Keratinocyte (primary cell): ENCODE results near the gene NME7. TPM values are rescaled to one million over a fixed set of nuclear protein-coding genes. Genes with fewer than 3 reads are reported as not detected.
"Not testable (repeated sequence)": the region's sequence is repeated elsewhere in the genome, so short reads cannot be mapped to it uniquely, and the experiment has no call there.

Experiments used
- DNase-seq: peaks from one replicate; pipeline ENCODE4 v3.0.0-alpha.2; 2011; ENCODE audit warnings: low read depth, missing footprints, low spot score
- FAIRE-seq: peaks from 2 replicates; lab custom pipeline; 2011; peaks lifted over from hg19 to GRCh38; lab: Jason Lieb, UNC
- H2AFZ ChIP-seq: 2 replicates; pipeline ENCODE4 v1.6.0; 2012; ENCODE audit warnings: low read length, control low read depth, inconsistent platforms; ENCODE audit not compliant: control insufficient read depth
- H3K27ac ChIP-seq: 2 replicates; pipeline ENCODE4 v1.5.1; 2011; ENCODE audit warnings: low read length; ENCODE audit not compliant: control insufficient read depth, insufficient read depth
- H3K27me3 ChIP-seq: 3 replicates; pipeline ENCODE4 v1.6.0; 2011; ENCODE audit warnings: low read length; ENCODE audit not compliant: control insufficient read depth, insufficient read depth; ENCODE audit errors: extremely low read depth
- H3K36me3 ChIP-seq, 2 experiments: 2 replicates in 1 of 2; 3 replicates in 1 of 2; pipeline ENCODE4 v1.5.1; 2011; ENCODE audit warnings: low read length in 2 of 2, mild to moderate bottlenecking in 1 of 2; ENCODE audit not compliant: control insufficient read depth in 2 of 2, insufficient read depth in 2 of 2; ENCODE audit errors: extremely low read depth in 1 of 2
- H3K4me1 ChIP-seq: 3 replicates; pipeline ENCODE4 v1.5.1; 2011; ENCODE audit warnings: low read length; ENCODE audit not compliant: control insufficient read depth, insufficient read depth; ENCODE audit errors: extremely low read depth
- H3K4me2 ChIP-seq: 3 replicates; pipeline ENCODE4 v1.6.0; 2011; ENCODE audit warnings: low read depth, low read length; ENCODE audit not compliant: control insufficient read depth, insufficient read depth; ENCODE audit errors: extremely low read depth
- H3K4me3 ChIP-seq, 3 experiments: fragments of 200-600 bp in 1 of 3; sonication (generic) in 1 of 3; 2 replicates in 2 of 3; 3 replicates in 1 of 3; pipeline ENCODE4 v1.5.1; 2011 to 2016; ENCODE audit warnings: low read length in 3 of 3, mild to moderate bottlenecking in 3 of 3, control low read depth in 2 of 3, inconsistent platforms in 1 of 3, low read depth in 1 of 3, mixed read lengths in 1 of 3, mixed run types in 1 of 3, moderate library complexity in 1 of 3; ENCODE audit not compliant: control insufficient read depth in 2 of 3, insufficient read depth in 2 of 3; ENCODE audit errors: extremely low read depth in 1 of 3
- H3K79me2 ChIP-seq: 2 replicates; pipeline ENCODE4 v1.6.0; 2012; ENCODE audit warnings: low read length; ENCODE audit not compliant: control insufficient read depth, insufficient read depth
- H3K9ac ChIP-seq: 3 replicates; pipeline ENCODE4 v1.6.0; 2011; ENCODE audit warnings: low read length; ENCODE audit not compliant: control insufficient read depth, insufficient read depth; ENCODE audit errors: extremely low read depth
- H3K9me1 ChIP-seq: 3 replicates; pipeline ENCODE4 v1.6.0; 2011; ENCODE audit warnings: low read length; ENCODE audit not compliant: control insufficient read depth, insufficient read depth; ENCODE audit errors: extremely low read depth
- H3K9me3 ChIP-seq: 2 replicates; pipeline ENCODE4 v1.5.1; 2012; ENCODE audit warnings: low read depth, low read length; ENCODE audit not compliant: control insufficient read depth
- H4K20me1 ChIP-seq: 3 replicates; pipeline ENCODE4 v1.6.0; 2011; ENCODE audit warnings: low read length; ENCODE audit not compliant: control insufficient read depth, insufficient read depth; ENCODE audit errors: extremely low read depth
- EZH2 ChIP-seq: IDR thresholded peaks from one replicate; pipeline ENCODE4 v1.6.1; 2012; ENCODE audit warnings: inconsistent platforms, mild to moderate bottlenecking, low read length, moderate library complexity
- dilution Hi-C: fragments of 300-500 bp; cut with MboI; formaldehyde crosslinking; loops from one replicate; pipeline ENCODE4 v1.7.0; 2020; ENCODE audit warnings: low sequenced_read_pairs; ENCODE audit not compliant: extremely low pct_ligation_motif_present
- polyA plus RNA-seq, 5 experiments: library from polyadenylated mRNA; depleted of rRNA in 3 of 5; stranded (reverse) in 3 of 5; stranded (forward) in 1 of 5; unstranded in 1 of 5; fragments of >200 nt; gene quantifications; 1 replicate in 1 of 5; 2 replicates in 3 of 5; 3 replicates in 1 of 5; pipeline versions ENCODE4 v1.2.1 to v1.2.3, GENCODE V29; 2011 to 2012; ENCODE audit warnings: missing spikeins in 2 of 5, low read depth in 1 of 5, low replicate concordance in 1 of 5
- TF ChIP-seq, protein P1 (sequence below), 3 experiments: IDR thresholded peaks in 1 of 3; conservative IDR thresholded peaks in 1 of 3; optimal IDR thresholded peaks in 1 of 3; 2 replicates in 2 of 3; 3 replicates in 1 of 3; pipeline versions ENCODE3 to v1.5.1; 2011; ENCODE audit warnings: low read length in 3 of 3, mild to moderate bottlenecking in 3 of 3, moderate library complexity in 2 of 3, control low read depth in 1 of 3, inconsistent platforms in 1 of 3; ENCODE audit not compliant: insufficient read depth in 2 of 3; ENCODE audit errors: extremely low read depth in 1 of 3

NME7 gene
- polyA plus RNA-seq, 1 donor (not counting 4 experiments of a cell fraction or from before 2014, with no cell fraction given): 52.9 TPM

- Histone ChIP-seq H3K79me2 (no peaks in the 10 kb centered on the region), H3K4me2 (no peak overlapping the region), H3K4me1 (no peaks in the 10 kb centered on the region), H2AFZ (no peak overlapping the region), H3K27ac (no peak overlapping the region), H3K36me3 (no peaks in the 10 kb centered on the region), H3K4me3 (no peak overlapping the region), H3K9me1 (no peaks in the 10 kb centered on the region), H4K20me1 (no peaks in the 10 kb centered on the region), H3K27me3 (no peaks in the 10 kb centered on the region), H3K9me3 (no peaks in the 10 kb centered on the region), H3K9ac (no peak overlapping the region)
- DNase-seq (no peak), FAIRE-seq (no peak)
- TF ChIP-seq, protein P1, sequence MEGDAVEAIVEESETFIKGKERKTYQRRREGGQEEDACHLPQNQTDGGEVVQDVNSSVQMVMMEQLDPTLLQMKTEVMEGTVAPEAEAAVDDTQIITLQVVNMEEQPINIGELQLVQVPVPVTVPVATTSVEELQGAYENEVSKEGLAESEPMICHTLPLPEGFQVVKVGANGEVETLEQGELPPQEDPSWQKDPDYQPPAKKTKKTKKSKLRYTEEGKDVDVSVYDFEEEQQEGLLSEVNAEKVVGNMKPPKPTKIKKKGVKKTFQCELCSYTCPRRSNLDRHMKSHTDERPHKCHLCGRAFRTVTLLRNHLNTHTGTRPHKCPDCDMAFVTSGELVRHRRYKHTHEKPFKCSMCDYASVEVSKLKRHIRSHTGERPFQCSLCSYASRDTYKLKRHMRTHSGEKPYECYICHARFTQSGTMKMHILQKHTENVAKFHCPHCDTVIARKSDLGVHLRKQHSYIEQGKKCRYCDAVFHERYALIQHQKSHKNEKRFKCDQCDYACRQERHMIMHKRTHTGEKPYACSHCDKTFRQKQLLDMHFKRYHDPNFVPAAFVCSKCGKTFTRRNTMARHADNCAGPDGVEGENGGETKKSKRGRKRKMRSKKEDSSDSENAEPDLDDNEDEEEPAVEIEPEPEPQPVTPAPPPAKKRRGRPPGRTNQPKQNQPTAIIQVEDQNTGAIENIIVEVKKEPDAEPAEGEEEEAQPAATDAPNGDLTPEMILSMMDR (optimal IDR thresholded peaks at IDR 0.05 in 1 of 3, IDR thresholded peaks at IDR 0.05 in 1 of 3, conservative IDR thresholded peaks at IDR 0.05 in 1 of 3; ENCODE audit: extremely low read depth in 1 of 3, insufficient read depth in 2 of 3, low read length in 3 of 3): no peak
- no peak for TF ChIP-seq EZH2
- dilution Hi-C loops: no loop called here
Observed at GRCh38 chr1:169180174-169180573, 187.4 kb downstream of the NME7 start.

GRCh38 chr1:169179431-169179830 lies 188.2 kb downstream of the NME7 start:
- H3K4me3 ChIP-seq, dilution Hi-C loops, H3K9me3 ChIP-seq, H3K79me2 ChIP-seq, H3K36me3 ChIP-seq, H4K20me1 ChIP-seq, H3K4me1 ChIP-seq, DNase-seq, H3K9ac ChIP-seq, H3K27me3 ChIP-seq, H3K9me1 ChIP-seq, H3K4me2 ChIP-seq, H3K27ac ChIP-seq, H2AFZ ChIP-seq, FAIRE-seq: not testable (repeated sequence)

DNA sequence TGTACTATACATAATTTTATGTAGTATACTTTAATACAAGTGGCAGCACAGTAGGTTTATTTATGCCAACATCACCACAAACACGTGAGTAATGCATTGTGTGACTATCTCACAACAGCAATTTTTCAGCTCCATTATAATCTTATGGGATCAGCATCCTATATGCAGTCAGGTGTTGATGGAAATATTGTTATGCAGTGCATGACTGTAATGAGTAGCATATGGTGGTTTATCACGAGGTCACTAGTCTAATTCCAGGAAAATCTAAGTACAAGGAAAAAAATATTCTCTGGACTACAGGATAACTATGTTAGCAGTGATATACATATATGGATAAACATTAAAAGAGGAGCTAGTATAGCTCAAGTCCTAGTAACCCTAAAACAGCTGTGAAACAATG lies 192.1 kb downstream of the NME7 start:
- Histone ChIP-seq H3K9ac (no peak overlapping the region), H3K36me3 (peaks cover 0 to 2% of the 10 kb centered on the region in 2 experiments), H3K27me3 (no peaks in the 10 kb centered on the region), H3K79me2 (no peaks in the 10 kb centered on the region), H2AFZ (no peak overlapping the region), H4K20me1 (no peaks in the 10 kb centered on the region), H3K4me2 (no peak overlapping the region), H3K27ac (no peak overlapping the region), H3K9me1 (no peaks in the 10 kb centered on the region), H3K9me3 (no peaks in the 10 kb centered on the region), H3K4me1 (no peaks in the 10 kb centered on the region), H3K4me3 (no peak overlapping the region)
- no peak for TF ChIP-seq EZH2
- TF ChIP-seq, protein P1 (optimal IDR thresholded peaks at IDR 0.05 in 1 of 3, IDR thresholded peaks at IDR 0.05 in 1 of 3, conservative IDR thresholded peaks at IDR 0.05 in 1 of 3; ENCODE audit: extremely low read depth in 1 of 3, insufficient read depth in 2 of 3, low read length in 3 of 3): no peak
- dilution Hi-C loops: no loop called here
- DNase-seq (no peak), FAIRE-seq (no peak)
